Mesodermal cell (in vitro differentiated cells): ENCODE data around the gene SLC9A1. TPM values are rescaled to one million over a fixed set of nuclear protein-coding genes. Genes with fewer than 3 reads are reported as not detected.
"Not testable (repeated sequence)": the region's sequence is repeated elsewhere in the genome, so short reads cannot be mapped to it uniquely, and the experiment has no call there.

Experiments used
- H3K27ac ChIP-seq: 2 replicates; pipeline ENCODE4 v1.7.0; 2013; ENCODE audit warnings: mild to moderate bottlenecking, low read depth, low read length, moderate library complexity; ENCODE audit not compliant: severe bottlenecking
- H3K36me3 ChIP-seq: 2 replicates; pipeline ENCODE4 v1.7.1; 2013; ENCODE audit warnings: mild to moderate bottlenecking, low read length, moderate library complexity; ENCODE audit not compliant: control insufficient read depth, insufficient read depth
- H3K4me1 ChIP-seq: one replicate; pipeline ENCODE4 v1.7.1; 2013; ENCODE audit warnings: mild to moderate bottlenecking, low read length; ENCODE audit not compliant: insufficient read depth, control insufficient read depth, poor library complexity, severe bottlenecking
- H3K4me3 ChIP-seq: 2 replicates; pipeline ENCODE4 v1.7.0; 2013; ENCODE audit warnings: low read length, control low read depth, mild to moderate bottlenecking; ENCODE audit not compliant: insufficient read depth, poor library complexity, severe bottlenecking; ENCODE audit errors: extremely low read depth
- H3K9me3 ChIP-seq: 2 replicates; pipeline ENCODE4 v1.7.1; 2013; ENCODE audit warnings: mild to moderate bottlenecking, low read length, moderate library complexity; ENCODE audit not compliant: control insufficient read depth
- WGBS, 2 experiments: methylation state at CpG; one replicate each; pipeline ENCODE4 v1.1.5; 2013; ENCODE audit warnings: missing lambda C conversion rate in 2 of 2; ENCODE audit not compliant: insufficient coverage in 2 of 2; 5-methylcytosine and 5-hydroxymethylcytosine counted together
- polyA plus RNA-seq, 2 experiments: library from polyadenylated mRNA; stranded (reverse); fragments of 50-300 nt; gene quantifications; one replicate each; pipeline ENCODE4 v1.2.3, GENCODE V29; 2013

SLC9A1 gene
- polyA plus RNA-seq (2013, experiment 1 of 2), result 24.1 TPM
- polyA plus RNA-seq (2013, experiment 2 of 2), result 20.2 TPM

- 14 to 20% methylated on average over 7 to 10 of the region's 40 CpGs for WGBS, 2 experiments
- H3K27ac ChIP-seq, result peak within 1 kb of the TSS; percentile 79
Measured at GRCh38 chr1:27154991-27155781, at the start of gene SLC9A1. Gene SLC9A1, minus strand, starts transcription at chr1:27155125. Its CDS starts 791 bp downstream, at chr1:27154334.

GRCh38 chr1:27203946-27204345, 49.0 kb upstream of the SLC9A1 start:
- Histone ChIP-seq H3K36me3 (no peaks in the 10 kb centered on the region), H3K9me3 (no peaks in the 10 kb centered on the region), H3K4me1 (no peaks in the 10 kb centered on the region), H3K4me3 (no peak overlapping the region), H3K27ac (no peak overlapping the region)
- WGBS, 2 experiments, result 100% methylated on average over 1 of the region's 1 CpG; no CpG with 5 or more reads in 1 of the 2 experiments

More at GRCh38 chr1:27154991-27155781, at the start of gene SLC9A1:
- Histone ChIP-seq H3K4me3 (peak within 1 kb of the TSS; percentile 57), H3K9me3 (no peaks in the 10 kb centered on the region), H3K4me1 (peaks cover 24% of the 10 kb centered on the region), H3K36me3 (peaks cover 5% of the 10 kb centered on the region)

- H3K27ac ChIP-seq, result no peak overlapping the region
- no peaks in the 10 kb centered on the region for H3K9me3 ChIP-seq
- H3K4me1 ChIP-seq, result no peaks in the 10 kb centered on the region
- H3K36me3 ChIP-seq, result no peaks in the 10 kb centered on the region
- 94 to 97% methylated on average over 12 to 20 of the region's 24 CpGs for WGBS, 2 experiments
- no peak overlapping the region for H3K4me3 ChIP-seq
Measured at GRCh38 chr1:27201295-27201694, 46.4 kb upstream of the SLC9A1 start.

GRCh38 chr1:27193194-27193593, 38.3 kb upstream of the SLC9A1 start:
- 88 to 100% methylated on average over 1 of the region's 1 CpG for WGBS, 2 experiments
- H3K4me3 ChIP-seq, result no peak overlapping the region
- no peaks in the 10 kb centered on the region for H3K4me1 ChIP-seq
- H3K9me3 ChIP-seq, result no peaks in the 10 kb centered on the region
- H3K27ac ChIP-seq, result no peak overlapping the region
- H3K36me3 ChIP-seq, result no peaks in the 10 kb centered on the region

GRCh38 chr1:27192039-27192529, 37.2 kb upstream of the SLC9A1 start:
- H3K4me1 ChIP-seq, result no peaks in the 10 kb centered on the region
- no peak overlapping the region for H3K27ac ChIP-seq
- 86 to 96% methylated on average over 8 of the region's 8 CpGs for WGBS, 2 experiments

GRCh38 chr1:27184665-27185064, 29.7 kb upstream of the SLC9A1 start:
- H3K4me3 ChIP-seq, H3K36me3 ChIP-seq, H3K4me1 ChIP-seq, H3K27ac ChIP-seq: not testable (repeated sequence)
- H3K9me3 ChIP-seq, result peaks cover 14% of the 10 kb centered on the region
- WGBS, 2 experiments, result 67 to 86% methylated on average over 1 to 3 of the region's 3 CpGs

More at GRCh38 chr1:27192039-27192529, 37.2 kb upstream of the SLC9A1 start:
- H3K36me3 ChIP-seq, result no peaks in the 10 kb centered on the region
- H3K9me3 ChIP-seq, result no peaks in the 10 kb centered on the region
- no peak overlapping the region for H3K4me3 ChIP-seq

GRCh38 chr1:27179979-27180378, 25.1 kb upstream of the SLC9A1 start:
- 83 to 87% methylated on average over 2 to 3 of the region's 3 CpGs for WGBS, 2 experiments
- Histone ChIP-seq H3K4me1 (no peaks in the 10 kb centered on the region), H3K9me3 (peaks cover 14% of the 10 kb centered on the region), H3K36me3 (no peaks in the 10 kb centered on the region), H3K27ac (no peak overlapping the region), H3K4me3 (no peak overlapping the region)

- H3K36me3 ChIP-seq, result no peaks in the 10 kb centered on the region
- peaks cover 14% of the 10 kb centered on the region for H3K9me3 ChIP-seq
- no peak overlapping the region for H3K27ac ChIP-seq
- no peaks in the 10 kb centered on the region for H3K4me1 ChIP-seq
- no peak overlapping the region for H3K4me3 ChIP-seq
Measured at GRCh38 chr1:27179379-27179778, 24.5 kb upstream of the SLC9A1 start.

- peaks cover 9% of the 10 kb centered on the region for H3K9me3 ChIP-seq
- H3K27ac ChIP-seq, result no peak overlapping the region
- no peak overlapping the region for H3K4me3 ChIP-seq
- no peaks in the 10 kb centered on the region for H3K36me3 ChIP-seq
- no peaks in the 10 kb centered on the region for H3K4me1 ChIP-seq
- WGBS, 2 experiments, result 94 to 95% methylated on average over 17 to 26 of the region's 26 CpGs
Measured at GRCh38 chr1:27176954-27177353, 22.0 kb upstream of the SLC9A1 start.

GRCh38 chr1:27176323-27176722, 21.4 kb upstream of the SLC9A1 start:
- Histone ChIP-seq H3K9me3 (peaks cover 6% of the 10 kb centered on the region), H3K4me3 (no peak overlapping the region), H3K36me3 (no peaks in the 10 kb centered on the region), H3K27ac (no peak overlapping the region), H3K4me1 (no peaks in the 10 kb centered on the region)
- WGBS, 2 experiments, result 84 to 94% methylated on average over 4 of the region's 4 CpGs

- 92 to 100% methylated on average over 2 to 3 of the region's 5 CpGs for WGBS, 2 experiments
- not testable (repeated sequence) for H3K4me3 ChIP-seq, H3K27ac ChIP-seq, H3K9me3 ChIP-seq, H3K36me3 ChIP-seq, H3K4me1 ChIP-seq
Measured at GRCh38 chr1:27172992-27173391, 18.1 kb upstream of the SLC9A1 start.
